ENCODE results near the gene TMUB1.

DNA sequence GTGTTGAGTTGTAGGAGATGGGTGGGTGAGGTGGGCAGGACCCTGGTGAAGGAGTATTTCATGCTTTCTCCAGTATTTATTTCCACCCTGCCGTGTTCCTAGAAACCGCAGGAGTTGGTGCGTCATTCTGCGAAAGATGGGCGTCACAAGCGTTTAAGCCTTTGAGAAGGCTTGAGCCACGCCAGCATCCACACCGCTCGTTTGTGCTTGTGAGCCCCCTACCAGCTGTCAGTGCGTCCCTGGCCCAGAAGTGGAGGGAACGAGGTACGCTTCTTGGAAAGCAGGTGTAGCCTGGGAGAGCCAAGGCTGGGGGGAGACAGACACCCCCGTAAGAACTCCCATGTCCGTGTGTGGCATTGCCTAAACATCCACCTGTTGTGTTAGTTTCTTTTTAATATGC, 8.7 kb upstream of the TMUB1 start:
- TF ChIP-seq, protein P1, sequence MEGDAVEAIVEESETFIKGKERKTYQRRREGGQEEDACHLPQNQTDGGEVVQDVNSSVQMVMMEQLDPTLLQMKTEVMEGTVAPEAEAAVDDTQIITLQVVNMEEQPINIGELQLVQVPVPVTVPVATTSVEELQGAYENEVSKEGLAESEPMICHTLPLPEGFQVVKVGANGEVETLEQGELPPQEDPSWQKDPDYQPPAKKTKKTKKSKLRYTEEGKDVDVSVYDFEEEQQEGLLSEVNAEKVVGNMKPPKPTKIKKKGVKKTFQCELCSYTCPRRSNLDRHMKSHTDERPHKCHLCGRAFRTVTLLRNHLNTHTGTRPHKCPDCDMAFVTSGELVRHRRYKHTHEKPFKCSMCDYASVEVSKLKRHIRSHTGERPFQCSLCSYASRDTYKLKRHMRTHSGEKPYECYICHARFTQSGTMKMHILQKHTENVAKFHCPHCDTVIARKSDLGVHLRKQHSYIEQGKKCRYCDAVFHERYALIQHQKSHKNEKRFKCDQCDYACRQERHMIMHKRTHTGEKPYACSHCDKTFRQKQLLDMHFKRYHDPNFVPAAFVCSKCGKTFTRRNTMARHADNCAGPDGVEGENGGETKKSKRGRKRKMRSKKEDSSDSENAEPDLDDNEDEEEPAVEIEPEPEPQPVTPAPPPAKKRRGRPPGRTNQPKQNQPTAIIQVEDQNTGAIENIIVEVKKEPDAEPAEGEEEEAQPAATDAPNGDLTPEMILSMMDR (IDR thresholded peaks at IDR 0.05; ENCODE audit: poor library complexity), result no peak
- TF ChIP-seq EZH2 (IDR thresholded peaks at IDR 0.05; ENCODE audit: borderline replicate concordance), result no peak
- no peak for TF ChIP-seq EZH2phosphoT487 (IDR thresholded peaks at IDR 0.05; ENCODE audit: low read depth, severe bottlenecking, unreplicated experiment)

Data from hepatocyte (in vitro differentiated cells).